ENCODE measurements around the gene DMD.
"Not testable (repeated sequence)": the region's sequence is repeated elsewhere in the genome, so short reads cannot be mapped to it uniquely, and the experiment has no call there.

DMD gene

DNA sequence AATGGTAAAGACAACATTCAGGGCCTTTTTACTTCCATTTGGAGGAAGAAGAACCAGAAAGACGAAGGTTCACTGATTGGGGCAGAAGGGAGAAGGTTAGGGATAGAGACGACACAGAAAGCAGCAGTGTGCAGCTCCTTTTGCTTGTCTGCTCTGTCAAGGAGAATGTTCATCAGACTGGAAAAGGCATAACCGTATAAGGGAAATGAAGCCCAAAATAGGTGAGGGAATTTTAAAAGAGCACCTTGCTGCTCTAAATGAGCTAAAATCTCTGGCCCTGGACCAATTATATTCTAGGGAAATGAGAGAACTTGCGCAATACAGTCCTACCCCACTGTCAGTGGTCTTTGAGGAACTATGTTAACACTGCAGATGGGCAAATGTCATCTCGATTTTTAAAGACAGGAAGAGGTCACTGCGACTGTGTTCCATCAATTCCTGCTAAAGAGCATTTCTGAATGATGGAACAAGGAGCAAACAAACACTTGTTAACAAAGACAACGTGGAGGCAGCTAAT is 1229.7 kb downstream of the DMD start:
- DNase-seq: no peak

DNA sequence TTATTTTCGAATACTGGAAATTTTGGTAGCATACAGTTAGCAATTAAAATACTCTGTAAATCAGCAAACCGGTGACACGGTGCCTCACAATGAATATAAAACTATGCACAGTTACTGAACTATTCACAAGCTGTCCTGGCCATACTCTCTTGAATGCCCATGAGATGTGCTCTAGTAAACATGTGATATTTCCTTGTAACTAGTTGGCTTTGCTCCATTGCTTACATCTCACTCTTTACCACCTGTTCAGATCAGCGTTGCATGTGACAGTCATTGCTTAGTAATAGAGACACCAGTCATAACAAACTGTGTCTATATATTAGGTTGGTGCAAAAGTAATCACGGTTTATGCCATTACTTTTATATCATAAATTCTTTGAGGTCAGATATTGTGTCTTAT is 1241.6 kb downstream of the DMD start:
- no peak for DNase-seq

DNA sequence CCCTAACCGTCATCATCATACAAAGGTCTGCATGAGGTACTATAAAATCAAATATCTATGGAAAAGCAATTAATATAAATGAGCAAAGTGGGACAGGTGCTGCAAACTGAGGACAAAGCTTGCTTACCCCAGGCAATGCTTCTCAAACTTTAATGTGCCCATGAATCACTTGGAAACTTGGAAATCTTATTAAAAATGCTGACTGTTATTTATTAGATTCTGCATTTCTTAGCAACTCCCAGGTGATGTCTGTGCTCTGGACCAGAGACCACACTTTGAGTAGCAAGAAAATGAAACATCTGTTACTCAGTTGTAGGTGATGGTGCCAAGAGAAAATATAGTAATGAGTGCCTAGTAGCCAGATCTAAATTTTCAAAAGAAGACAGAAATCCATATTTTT is 1249.1 kb downstream of the DMD start:
- no peak for DNase-seq

DNA sequence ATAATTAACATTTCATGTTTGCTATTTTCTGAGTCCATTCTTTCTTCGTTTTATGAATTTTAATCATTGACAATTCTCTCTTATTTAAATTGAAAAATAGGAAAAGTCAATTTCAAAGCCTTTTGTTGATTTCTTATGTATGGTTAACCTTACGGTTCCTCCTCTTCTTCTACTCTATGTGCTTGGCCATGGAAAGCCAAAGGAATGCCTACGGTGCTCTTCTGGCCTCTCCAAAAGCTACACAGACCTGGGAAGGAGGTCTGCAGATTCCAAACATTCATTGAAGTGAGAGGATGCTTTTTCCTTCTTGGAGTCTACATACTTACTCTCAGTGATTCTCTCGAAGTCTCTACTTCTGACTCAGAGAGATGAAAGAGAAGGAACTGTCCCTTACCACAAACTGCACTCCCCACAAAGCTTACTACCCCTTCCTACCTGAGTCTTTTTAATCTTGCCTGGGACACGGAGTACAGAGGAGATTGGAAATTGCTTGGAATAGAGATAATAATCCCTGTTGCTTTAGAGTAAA is 1276.4 kb downstream of the DMD start:
- no peak for DNase-seq

DNA sequence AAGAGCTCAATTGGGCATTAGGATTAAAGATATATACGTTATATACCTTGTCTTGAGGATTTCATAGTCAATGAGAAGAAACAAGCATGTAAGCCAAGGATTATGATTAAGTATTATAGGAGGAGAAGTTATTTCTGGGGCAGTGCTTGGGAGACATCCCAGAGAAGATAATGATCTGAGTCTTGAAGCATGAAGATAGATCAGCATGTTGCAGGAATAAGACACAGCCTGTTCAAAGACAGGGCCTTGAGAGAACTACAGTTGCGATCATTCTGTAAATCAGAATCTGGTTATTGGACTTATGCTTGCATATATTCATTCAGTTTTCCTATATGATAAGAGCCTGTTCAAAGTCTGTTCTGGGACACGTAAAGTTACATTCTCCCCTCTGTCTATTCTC is 1277.3 kb downstream of the DMD start:
- no peak for DNase-seq

DNA sequence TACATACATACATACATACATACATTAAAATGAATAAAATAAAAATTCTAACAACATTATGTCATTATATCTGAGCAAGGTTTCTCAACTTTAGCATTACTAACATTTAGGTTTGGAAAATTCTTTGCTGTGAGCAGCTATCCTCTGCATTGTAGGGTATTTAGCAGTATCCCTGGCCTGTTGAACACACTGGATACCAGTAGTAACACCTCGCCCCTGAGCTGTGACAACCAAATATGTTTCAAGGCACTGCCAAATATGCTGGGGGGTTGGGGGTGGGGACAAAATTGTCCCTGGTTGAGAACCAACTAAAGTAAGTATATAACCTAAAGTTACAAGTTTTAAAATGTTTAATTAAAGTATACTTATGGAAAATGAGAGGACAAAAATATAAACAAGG is 1278.6 kb downstream of the DMD start:
- DNase-seq: no peak

DNA sequence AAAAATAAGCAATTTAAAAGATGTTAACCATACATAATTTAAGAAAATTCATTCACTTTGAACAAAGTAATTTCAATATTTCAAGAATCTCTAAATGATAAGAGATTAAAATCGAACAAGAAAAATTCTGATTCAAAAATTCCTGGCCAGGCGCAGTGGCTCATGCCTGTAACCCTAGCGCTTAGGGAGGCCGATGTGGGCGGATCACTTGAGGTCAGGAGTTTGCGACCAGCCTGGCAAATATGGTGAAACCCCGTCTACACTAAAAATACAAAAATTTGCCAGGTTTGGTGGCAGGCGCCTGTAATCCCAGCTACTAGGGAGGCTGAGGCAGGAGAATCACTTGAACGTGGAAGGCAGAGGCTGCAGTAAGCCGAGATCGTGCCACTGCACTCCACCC is 1279.0 kb downstream of the DMD start:
- not testable (repeated sequence) for DNase-seq

DNA sequence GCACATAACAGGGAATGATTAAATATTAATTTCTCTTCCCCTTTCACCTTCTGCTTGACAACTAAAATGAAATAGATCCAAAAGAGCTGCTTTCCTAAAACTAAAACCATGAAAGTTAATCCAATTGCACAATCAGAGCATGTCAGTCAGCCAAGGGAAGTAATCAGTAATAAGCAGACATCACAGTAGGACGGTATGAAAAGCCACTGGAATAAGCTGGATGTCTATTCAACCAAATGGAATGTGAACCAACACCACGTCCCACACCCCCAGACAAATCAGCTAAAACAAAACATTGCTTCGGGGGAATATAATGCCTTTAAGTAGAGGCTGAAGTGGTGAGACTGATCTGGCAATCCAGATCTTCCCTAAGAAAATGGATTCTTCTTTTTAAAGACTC is 1280.1 kb downstream of the DMD start:
- DNase-seq: no peak

DNA sequence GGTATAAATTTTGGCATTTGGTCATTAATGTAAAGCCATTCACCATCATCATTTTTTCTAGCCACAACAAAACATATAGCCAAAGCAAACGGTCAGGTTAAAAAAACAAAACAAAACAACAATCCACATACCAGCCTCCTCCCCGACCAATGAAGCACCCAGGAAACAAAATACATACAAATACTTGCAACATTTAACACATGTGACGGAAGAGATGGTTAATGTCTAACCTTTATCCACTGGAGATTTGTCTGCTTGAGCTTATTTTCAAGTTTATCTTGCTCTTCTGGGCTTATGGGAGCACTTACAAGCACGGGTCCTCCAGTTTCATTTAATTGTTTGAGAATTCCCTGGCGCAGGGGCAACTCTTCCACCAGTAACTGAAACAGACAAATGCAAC is 1282.0 kb downstream of the DMD start:
- DNase-seq: no peak

DNA sequence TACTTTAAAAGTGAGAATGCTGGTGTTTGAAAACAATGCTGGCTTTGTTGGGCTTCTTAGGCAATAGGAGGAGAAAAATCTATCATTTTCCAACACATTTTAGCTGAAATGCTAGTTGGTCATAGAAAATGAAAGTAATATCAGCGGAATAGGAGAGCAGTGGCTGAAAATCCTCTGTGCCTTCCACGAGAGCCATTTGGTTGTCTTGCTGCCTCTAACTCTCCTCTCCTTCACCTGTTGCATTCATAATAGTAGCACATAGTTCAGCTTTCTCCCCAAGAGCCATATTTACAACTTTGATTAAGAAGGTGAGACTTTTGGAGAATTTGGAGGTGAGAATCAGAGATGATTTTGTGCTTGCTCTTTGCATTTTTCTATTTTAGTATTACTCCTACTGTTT is 1290.1 kb downstream of the DMD start:
- no peak for DNase-seq

DNA sequence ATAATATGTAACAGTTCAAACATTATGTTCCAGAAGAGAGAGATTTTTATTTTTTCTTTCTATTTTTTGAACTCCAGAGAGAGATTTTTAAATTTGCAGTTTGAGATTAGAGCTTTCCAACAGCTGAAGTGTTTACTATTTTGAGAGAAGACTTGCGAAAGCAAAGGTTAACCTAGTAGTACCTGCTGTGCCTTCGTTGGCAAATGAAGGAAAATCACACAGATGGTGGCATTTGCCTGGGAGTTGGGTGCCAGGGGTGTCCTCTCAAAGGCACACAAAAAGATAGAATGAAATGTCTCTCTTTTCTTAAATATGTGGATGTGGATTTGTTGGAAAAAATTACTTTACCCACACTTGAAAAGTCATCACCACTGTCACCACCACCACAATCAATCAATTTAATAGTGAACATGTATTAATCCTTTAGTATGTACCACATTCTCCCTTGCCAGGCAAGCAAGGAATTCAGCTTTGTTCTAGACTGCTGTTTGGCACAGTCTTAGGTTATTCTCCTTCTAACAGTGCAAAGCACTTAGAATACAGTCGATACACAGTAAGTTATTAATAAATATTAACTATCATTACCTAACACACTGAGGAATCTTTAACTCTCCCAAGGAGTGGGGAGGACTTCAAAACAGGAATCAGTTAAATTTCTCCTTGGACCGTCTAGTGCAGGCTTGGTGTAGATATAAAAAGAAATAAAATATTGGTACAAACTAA is 1301.3 kb downstream of the DMD start:
- no peak for DNase-seq

DNA sequence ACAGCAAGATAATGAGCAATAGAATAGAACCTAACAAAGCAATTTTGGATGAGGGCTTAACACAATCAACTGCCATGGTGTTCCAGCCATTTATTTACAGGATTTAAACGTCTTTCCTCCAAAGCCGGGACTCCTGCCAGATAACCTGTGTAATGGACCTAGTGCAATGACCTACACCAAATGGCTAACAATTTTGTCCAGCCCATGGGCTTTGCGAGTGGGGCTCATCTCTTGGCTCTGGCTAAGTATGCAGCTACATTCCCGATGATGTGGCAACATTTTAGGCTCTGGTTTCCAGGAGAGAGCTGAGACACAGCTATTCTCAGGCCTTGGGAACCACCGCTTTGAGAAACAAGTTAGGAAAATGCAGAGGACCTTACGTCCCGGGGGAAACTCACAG is 1317.2 kb downstream of the DMD start:
- DNase-seq: no peak

DNA sequence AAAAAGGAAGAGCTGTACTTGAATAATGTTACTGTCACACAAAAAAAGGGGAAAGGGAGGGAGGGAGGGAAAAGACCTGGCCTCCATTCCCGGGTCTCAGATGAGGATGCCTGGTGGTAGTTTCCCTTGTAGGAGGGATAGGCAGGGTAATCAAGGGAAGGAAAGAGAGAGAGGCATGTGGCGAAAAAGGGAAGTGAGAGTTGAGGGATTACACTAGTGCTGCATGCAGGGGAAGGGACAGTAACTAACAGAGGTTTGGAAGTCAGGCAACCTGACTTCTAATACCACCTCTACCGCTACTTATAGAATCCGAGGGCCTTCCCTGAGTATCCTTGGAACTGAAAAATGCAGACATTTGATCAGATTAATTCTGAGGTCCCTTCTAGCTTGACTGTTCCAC is 1317.8 kb downstream of the DMD start:
- DNase-seq: no peak

DNA sequence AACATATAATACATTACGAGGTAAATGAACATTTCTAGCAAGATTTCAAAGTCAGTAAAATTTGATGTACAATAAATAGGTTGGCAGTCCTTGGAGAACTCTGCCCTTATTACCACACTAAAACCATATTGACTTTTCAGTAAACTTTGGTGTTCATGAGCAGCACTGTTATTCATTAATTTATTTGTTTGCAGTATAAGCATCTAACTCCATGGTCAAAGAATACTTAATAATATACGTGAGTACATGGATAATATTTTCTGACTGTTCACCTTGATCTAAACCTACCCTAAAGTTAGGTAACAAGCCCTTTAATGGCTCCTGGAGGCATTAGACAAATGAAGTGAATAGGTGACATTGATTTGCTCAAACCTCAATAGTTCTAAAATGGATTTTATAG is 1322.3 kb downstream of the DMD start:
- no peak for DNase-seq

DNA sequence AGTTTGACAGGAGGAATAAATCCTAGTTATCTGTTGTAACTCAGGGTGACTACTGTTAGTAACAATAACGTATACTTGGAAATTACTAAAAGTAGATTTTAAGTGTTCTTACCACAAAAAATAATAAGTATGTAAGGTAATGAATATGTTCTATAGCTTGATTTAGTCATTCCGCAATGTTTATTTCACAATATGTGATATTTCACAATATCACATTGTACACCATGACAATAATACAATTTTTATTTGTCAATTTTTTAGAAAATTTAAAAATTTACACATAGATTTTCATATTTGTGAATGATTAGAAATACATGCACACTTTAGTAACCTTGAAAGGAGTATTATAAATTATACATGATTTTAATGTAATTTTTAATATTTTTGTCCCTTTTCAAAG is 1326.8 kb downstream of the DMD start:
- DNase-seq: no peak

DNA sequence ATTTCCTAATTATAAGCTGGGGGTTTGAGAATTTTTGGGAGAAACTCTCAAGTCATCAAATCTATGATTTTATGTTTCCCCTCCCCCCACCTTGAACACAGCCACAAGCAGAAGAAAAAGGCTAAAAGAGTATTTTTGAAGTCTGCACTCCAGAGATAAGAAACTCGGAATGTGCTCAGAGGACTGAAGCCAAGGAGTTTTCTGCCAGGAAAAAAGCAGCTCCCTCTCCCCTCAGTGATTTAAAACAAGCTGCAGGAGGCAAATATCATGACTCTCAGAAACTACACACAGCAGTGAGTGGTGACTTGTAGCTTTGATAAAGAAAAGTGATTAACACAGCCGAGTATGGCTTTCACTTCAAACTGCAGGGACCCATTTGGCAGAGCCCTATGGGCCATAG is 1339.3 kb downstream of the DMD start:
- DNase-seq: no peak

DNA sequence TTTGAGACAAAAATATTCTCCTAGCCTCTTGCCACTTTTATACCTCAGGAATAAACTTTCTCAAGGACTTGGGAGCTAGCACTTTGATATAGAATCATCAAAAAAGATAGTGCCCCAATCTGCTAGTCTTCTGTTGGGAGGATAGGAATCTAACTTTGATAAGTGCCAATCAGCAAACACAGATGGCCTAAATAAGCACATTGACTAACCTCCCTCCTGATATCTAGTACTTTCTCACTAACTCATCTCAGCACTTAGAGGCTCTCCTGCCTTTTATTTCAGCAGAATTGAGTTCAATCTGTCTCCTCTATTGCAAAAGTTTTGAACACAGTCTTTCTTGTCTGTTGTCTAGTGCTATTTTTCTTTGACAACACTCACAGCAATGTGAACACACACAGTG is 1341.1 kb downstream of the DMD start:
- no peak for DNase-seq

DNA sequence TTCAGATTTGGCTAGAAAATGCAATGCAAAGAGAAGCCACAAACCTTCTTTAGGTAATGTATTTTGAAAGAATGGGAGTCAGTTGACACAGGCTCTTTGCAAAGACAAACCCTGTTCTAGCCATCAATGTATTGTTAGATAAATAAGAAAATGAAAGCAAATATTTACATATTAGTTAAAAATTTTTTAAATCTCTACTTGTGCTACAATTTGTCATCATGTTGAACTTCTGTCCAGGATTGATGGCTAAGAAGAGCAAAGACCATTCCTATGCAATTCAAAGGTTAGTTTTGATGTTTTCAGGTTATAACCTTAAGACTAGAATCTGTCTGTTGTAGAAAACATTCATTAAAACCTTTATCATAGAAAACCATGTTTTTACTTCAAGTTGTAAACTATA is 1350.7 kb downstream of the DMD start:
- no peak for DNase-seq

DNA sequence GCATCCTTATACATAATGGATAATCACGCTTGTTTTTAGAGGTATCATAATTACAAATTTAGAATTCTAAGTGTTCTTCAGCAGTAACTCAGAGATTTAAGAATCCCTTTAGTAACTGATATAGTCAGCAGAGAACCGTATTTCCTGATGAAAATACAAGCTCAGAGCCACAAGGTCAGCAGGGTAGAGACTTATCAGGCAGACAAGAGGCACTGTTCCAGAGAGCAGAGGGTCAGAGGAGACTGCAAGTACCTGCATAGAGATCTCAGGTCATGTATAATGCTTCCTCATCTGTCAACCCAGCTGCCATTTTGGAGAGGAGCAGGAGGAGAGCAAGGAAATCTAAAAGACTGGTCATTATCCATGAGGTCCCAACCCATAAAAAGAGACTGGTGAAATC is 1352.4 kb downstream of the DMD start:
- no peak for DNase-seq

DNA sequence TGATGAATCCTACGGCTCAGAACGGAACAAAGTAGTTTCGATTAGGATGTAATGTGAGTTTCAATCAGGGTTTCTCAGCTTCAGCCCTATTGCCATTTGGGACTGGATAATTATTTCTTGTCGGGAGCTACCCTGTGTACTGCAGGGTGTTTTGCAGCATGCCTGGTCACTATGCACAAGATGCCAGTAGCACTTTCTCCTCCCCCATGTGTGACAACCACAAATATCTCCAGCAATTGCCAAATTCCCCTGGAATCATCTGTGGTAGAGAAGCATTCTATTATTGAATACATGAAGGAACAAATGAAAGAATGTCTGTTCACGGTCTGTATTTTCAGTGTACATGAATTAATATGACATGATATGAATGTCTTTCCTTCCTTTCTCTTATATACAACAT is 1356.6 kb downstream of the DMD start:
- DNase-seq: no peak

DNA sequence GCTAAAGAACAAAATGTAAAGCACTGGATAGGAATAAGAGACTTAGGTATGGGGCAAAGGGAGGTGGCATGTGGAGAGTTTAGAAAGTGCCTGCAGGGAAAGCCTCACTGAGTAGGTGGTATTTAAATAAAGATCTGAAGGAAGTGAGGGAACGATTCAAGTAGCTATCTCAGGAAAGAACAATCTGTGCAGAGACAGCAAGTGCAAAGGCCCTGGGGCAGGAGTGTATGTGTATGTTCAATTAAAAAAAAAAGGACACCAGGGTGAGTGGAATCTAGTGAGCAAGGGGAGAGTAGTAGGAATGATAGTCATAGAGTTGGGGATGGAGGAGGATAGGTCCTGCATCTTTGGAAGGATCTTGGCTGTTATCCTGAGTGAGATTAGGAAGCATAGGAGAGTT is 1359.6 kb downstream of the DMD start:
- DNase-seq: no peak

DNA sequence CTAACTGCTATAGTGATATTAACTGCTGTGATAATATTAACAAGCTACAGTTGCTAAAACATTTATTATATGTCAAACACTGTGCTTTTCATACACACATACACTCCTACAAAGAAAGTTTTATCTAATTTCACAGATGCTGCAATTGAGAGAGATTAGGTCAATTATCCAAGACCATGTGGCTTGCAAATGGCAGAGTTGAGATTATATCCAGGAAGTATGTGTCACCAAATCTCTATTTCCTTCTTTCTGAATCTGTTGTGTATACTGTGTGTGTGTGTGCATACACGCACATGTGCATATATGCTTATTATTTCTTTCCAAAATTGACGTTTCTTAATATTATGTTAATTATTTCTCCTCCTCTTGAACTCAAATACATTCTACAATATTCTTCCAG is 1363.6 kb downstream of the DMD start:
- DNase-seq: no peak

DNA sequence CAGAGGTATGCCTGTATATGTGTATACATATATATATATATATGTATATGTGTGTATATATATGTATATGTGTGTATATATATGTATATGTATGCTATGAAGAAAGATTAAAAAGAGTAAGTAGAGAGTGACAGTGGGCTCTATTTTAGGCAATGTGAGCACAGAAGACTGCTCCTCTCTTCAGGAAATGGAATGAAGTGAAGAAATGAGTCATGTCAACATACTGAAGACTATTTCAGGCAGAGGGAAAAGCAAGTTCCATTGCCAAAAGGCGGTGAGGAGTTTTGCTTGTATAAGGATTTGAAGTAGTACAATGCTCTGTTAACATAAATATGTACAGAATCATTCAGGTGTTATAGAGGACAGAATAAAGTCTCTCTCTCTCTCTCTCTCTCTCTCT is 1366.3 kb downstream of the DMD start:
- DNase-seq: no peak

DNA sequence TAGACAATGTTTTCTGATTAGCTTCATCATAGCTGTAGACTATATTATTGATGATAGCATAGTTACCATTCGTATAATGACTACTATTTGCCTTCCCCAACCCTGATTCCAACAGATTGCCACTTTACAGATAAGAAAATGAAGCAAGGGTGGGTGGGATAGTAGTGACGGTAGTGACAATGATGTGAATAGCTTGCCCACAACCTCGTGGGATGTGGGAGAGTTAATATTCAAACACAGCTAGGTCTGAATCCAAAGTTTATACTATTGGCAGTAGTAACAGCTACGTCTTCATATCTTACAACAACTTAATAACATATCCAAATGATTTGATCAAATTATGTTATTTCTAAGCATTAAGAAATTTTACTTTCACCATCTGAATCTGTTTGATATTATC is 1372.7 kb downstream of the DMD start:
- DNase-seq: no peak

DNA sequence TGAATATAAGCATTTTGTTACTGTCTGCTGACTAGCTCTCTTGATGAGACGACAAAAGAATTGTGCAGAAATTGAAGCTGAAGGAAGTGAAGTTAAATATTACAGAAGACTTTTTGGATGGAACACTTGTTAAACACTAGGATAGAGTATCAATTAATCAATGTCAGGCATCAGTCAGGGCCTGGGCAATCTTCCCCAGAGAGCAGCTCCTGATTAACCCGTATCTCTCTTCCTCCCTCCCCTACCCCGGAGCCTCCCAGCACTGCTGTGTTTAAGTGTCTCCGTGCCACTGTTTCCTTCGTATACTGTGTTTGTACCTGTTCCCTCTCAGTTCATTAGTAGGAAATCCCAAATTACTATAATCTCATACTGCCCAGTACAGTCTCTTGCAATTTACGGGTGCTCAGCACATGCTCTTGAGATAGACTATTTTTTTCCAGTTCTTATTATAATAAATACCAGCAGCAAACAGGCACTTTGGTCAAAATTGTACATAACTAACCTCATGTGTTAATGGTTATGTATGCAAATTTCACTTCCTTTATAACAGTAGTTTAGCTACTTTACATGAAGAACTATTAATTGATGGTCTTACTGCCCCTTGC is 1373.8 kb downstream of the DMD start:
- DNase-seq: no peak

Measured in CD4-positive, alpha-beta T cell treated with Interleukin-17A for 4 hours (primary cell).